Neural progenitor cell (in vitro differentiated cells): Measurements from ENCODE around the gene ATF4.

ENCODE experiments used
- EZH2 ChIP-seq: fragments of 200-600 bp; sonication (generic); IDR thresholded peaks from 2 replicates; pipeline ENCODE4 v1.6.1; 2017; ENCODE audit warnings: antibody characterized with exemption, mild to moderate bottlenecking, moderate library complexity
- TF ChIP-seq, protein P1 (sequence below): fragments of 200-600 bp; sonication (generic); IDR thresholded peaks from 2 replicates; pipeline ENCODE4 v1.5.1; 2017; ENCODE audit warnings: antibody characterized with exemption, mild to moderate bottlenecking

DNA sequence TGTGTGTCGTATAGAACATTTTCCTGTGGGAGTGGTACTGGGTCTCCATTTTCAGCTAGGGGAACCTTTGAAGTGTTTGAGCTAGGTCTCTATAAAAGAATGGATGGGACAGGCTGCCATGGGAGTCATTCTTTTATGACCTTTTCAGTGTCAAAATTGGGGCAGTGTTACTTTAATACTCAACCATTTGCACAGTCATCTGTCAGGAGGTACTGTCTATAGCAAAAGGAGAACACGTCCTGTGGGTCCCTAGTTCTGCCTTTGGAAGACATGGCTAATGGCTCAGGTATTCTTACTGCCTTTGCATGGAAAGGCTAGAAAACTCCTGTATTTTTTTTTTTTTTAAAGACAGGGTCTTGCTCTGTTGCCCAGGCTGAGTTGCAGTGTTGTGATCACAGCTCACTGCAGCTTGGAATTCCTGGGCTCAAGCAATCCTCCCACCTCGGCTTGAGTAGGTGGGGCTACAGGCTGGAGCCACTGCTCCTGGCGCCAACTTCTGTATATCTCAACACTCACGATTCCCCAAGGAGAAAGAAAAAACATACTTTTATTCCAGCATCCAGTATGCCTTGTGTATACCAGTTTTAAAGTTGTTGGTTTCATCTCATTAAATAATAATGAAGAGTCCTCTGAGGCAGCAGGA is 2.1 kb upstream of the ATF4 start:
- TF ChIP-seq, protein P1, sequence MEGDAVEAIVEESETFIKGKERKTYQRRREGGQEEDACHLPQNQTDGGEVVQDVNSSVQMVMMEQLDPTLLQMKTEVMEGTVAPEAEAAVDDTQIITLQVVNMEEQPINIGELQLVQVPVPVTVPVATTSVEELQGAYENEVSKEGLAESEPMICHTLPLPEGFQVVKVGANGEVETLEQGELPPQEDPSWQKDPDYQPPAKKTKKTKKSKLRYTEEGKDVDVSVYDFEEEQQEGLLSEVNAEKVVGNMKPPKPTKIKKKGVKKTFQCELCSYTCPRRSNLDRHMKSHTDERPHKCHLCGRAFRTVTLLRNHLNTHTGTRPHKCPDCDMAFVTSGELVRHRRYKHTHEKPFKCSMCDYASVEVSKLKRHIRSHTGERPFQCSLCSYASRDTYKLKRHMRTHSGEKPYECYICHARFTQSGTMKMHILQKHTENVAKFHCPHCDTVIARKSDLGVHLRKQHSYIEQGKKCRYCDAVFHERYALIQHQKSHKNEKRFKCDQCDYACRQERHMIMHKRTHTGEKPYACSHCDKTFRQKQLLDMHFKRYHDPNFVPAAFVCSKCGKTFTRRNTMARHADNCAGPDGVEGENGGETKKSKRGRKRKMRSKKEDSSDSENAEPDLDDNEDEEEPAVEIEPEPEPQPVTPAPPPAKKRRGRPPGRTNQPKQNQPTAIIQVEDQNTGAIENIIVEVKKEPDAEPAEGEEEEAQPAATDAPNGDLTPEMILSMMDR, result no peak
- TF ChIP-seq EZH2, result no peak
